Gastrocnemius medialis (tissue), 4 donors: ENCODE data around the gene TAGLN2. TPM values are rescaled to one million over a fixed set of nuclear protein-coding genes. Genes with fewer than 3 reads are reported as not detected.

ENCODE experiments used
- ATAC-seq, 2 donors: fragments of 150-250 bp; one replicate each; pipeline ENCODE4 v1.9.1; 2016
- DNase-seq, 2 donors: peaks; one replicate each; pipeline ENCODE4 v3.0.0-alpha.2; 2019
- H3K27ac ChIP-seq, 4 donors: fragments of 200-600 bp; sonication (generic); 1 replicate in 1 of 4; 2 replicates in 3 of 4; pipeline ENCODE4 v1.5.1; 2016 to 2018; ENCODE audit warnings: mild to moderate bottlenecking in 2 of 4, moderate library complexity in 1 of 4
- H3K27me3 ChIP-seq, 3 donors: fragments of 200-600 bp; sonication (generic) in 2 of 3; 1 replicate in 1 of 3; 2 replicates in 2 of 3; pipeline versions ENCODE4 v1.5.1 to v1.6.0; 2016 to 2019; ENCODE audit warnings: mild to moderate bottlenecking in 1 of 3, moderate library complexity in 1 of 3
- H3K36me3 ChIP-seq, 2 donors: fragments of 200-600 bp; sonication (generic) in 1 of 2; one replicate each; pipeline ENCODE4 v1.5.1; 2017 to 2018
- H3K4me1 ChIP-seq, 2 donors: fragments of 200-600 bp; sonication (generic) in 1 of 2; one replicate each; pipeline ENCODE4 v1.5.1; 2016 to 2017; ENCODE audit warnings: mild to moderate bottlenecking in 2 of 2
- H3K4me3 ChIP-seq, 4 donors: fragments of 200-600 bp; sonication (generic) in 3 of 4; 1 replicate in 1 of 4; 2 replicates in 3 of 4; pipeline ENCODE4 v1.5.1; 2016 to 2019; ENCODE audit warnings: mild to moderate bottlenecking in 2 of 4
- H3K9me3 ChIP-seq, 3 donors: fragments of 200-600 bp; sonication (generic) in 2 of 3; 1 replicate in 1 of 3; 2 replicates in 2 of 3; pipeline ENCODE4 v1.5.1; 2016 to 2019
- CTCF ChIP-seq, 5 experiments: fragments of 450-650 bp in 3 of 5; fragments of 200-600 bp in 2 of 5; sonication (generic) in 2 of 5; IDR thresholded peaks in 4 of 5; conservative IDR thresholded peaks in 1 of 5; 1 replicate in 4 of 5; 2 replicates in 1 of 5; pipeline ENCODE4 v1.5.1; 2016 to 2019; ENCODE audit warnings: antibody characterized with exemption in 5 of 5, mild to moderate bottlenecking in 3 of 5, moderate library complexity in 3 of 5
- POLR2A ChIP-seq, 2 donors: fragments of 450-650 bp; IDR thresholded peaks; one replicate each; pipeline ENCODE4 v1.6.1; 2017; ENCODE audit warnings: antibody characterized with exemption in 2 of 2, mild to moderate bottlenecking in 2 of 2, moderate library complexity in 2 of 2
- in situ Hi-C, 4 donors: fragments of 200-750 bp; cut with MboI; loops; one replicate each; pipeline versions ENCODE4 v1.15.0 to v1.8.0; 2017; ENCODE audit warnings: low sequenced_read_pairs in 4 of 4
- intact Hi-C: fragments of 100-400 bp; cut with DNase I; formaldehyde crosslinking; loops from one replicate; pipeline ENCODE4 v1.15.1; 2023; ENCODE audit warnings: low total_unique reads
- total RNA-seq, 4 donors: library from RNA; depleted of rRNA; stranded (reverse); fragments of >200 nt; gene quantifications; one replicate each; pipeline versions ENCODE4 v1.1.0 to v1.2.3, GENCODE V29; 2016

TAGLN2 gene
- total RNA-seq, 4 donors from 2014 or later, result 28.8 to 48.2 (median 37.5) TPM

GRCh38 chr1:159922511-159923202 lies 2.6 kb downstream of the TAGLN2 start:
- H3K4me1 ChIP-seq, result peaks cover 26 to 32% of the 10 kb centered on the region in 2 donors
- peaks cover 16 to 24% (median 19%) of the 10 kb centered on the region in 3 donors for H3K27me3 ChIP-seq
- H3K9me3 ChIP-seq, result no peaks in the 10 kb centered on the region
- peak in 1 of 2 donors; percentile 32 for DNase-seq
- TF ChIP-seq CTCF (IDR thresholded peaks at IDR 0.05 in 4 of 5, conservative IDR thresholded peaks at IDR 0.05 in 1 of 5) (no peak), POLR2A (IDR thresholded peaks at IDR 0.05) (no peak)
- in situ Hi-C loops, result no loop called here
- H3K27ac ChIP-seq, result peak overlapping the region; percentile 84 to 94 (median 91)
- peak in 1 of 2 donors; percentile 6 for ATAC-seq
- H3K36me3 ChIP-seq, result peaks cover 0 to 11% of the 10 kb centered on the region in 2 donors
- H3K4me3 ChIP-seq, result peak overlapping the region; percentile 74 to 77 (median 76)
- intact Hi-C loops, result loop anchor here (10.0 kb wide), 1 partner anchor 68 kb away; no protein-coding TSS in a partner anchor

GRCh38 chr1:159921700-159922504 lies 3.4 kb downstream of the TAGLN2 start:
- Histone ChIP-seq H3K27me3 (peaks cover 16 to 24% (median 19%) of the 10 kb centered on the region in 3 donors), H3K27ac (peak overlapping the region; percentile 84 to 94 (median 91)), H3K4me3 (peak overlapping the region; percentile 74 to 77 (median 76)), H3K4me1 (peaks cover 26 to 32% of the 10 kb centered on the region in 2 donors), H3K9me3 (no peaks in the 10 kb centered on the region), H3K36me3 (peaks cover 0 to 14% of the 10 kb centered on the region in 2 donors)
- in situ Hi-C loops (no loop called here), intact Hi-C loops (loop anchor here (10.0 kb wide), 1 partner anchor 67 kb away; no protein-coding TSS in a partner anchor)
- TF ChIP-seq CTCF (IDR thresholded peaks at IDR 0.05 in 4 of 5, conservative IDR thresholded peaks at IDR 0.05 in 1 of 5) (no peak), POLR2A (IDR thresholded peaks at IDR 0.05) (no peak)
- no peak for ATAC-seq
- no peak for DNase-seq

- ATAC-seq, result no peak
- intact Hi-C loops (loop anchor here (10.0 kb wide), 1 partner anchor 66 kb away; no protein-coding TSS in a partner anchor), in situ Hi-C loops (no loop called here)
- Histone ChIP-seq H3K36me3 (peaks cover 0 to 14% of the 10 kb centered on the region in 2 donors), H3K27me3 (peaks cover 14 to 19% (median 18%) of the 10 kb centered on the region in 3 donors), H3K4me1 (peaks cover 26 to 33% of the 10 kb centered on the region in 2 donors), H3K27ac (peak overlapping the region; percentile 84 to 94 (median 91)), H3K4me3 (no peak overlapping the region), H3K9me3 (no peaks in the 10 kb centered on the region)
- no peak for TF ChIP-seq CTCF (IDR thresholded peaks at IDR 0.05 in 4 of 5, conservative IDR thresholded peaks at IDR 0.05 in 1 of 5)
- no peak for TF ChIP-seq POLR2A (IDR thresholded peaks at IDR 0.05)
- DNase-seq, result no peak
Measured at GRCh38 chr1:159921251-159921650, 4.1 kb downstream of the TAGLN2 start.

GRCh38 chr1:159920651-159921050 lies 4.7 kb downstream of the TAGLN2 start:
- H3K36me3 ChIP-seq, result peaks cover 0 to 14% of the 10 kb centered on the region in 2 donors
- peak overlapping the region in 3 of 4 donors; percentile 22 to 94 (median 91) for H3K27ac ChIP-seq
- no peaks in the 10 kb centered on the region for H3K9me3 ChIP-seq
- DNase-seq, result no peak
- H3K27me3 ChIP-seq, result peaks cover 10 to 14% (median 12%) of the 10 kb centered on the region in 3 donors
- H3K4me3 ChIP-seq, result no peak overlapping the region
- peaks cover 26 to 37% of the 10 kb centered on the region in 2 donors for H3K4me1 ChIP-seq
- intact Hi-C loops (loop anchor here (10.0 kb wide), 1 partner anchor 66 kb away; no protein-coding TSS in a partner anchor), in situ Hi-C loops (no loop called here)
- TF ChIP-seq CTCF (IDR thresholded peaks at IDR 0.05 in 4 of 5, conservative IDR thresholded peaks at IDR 0.05 in 1 of 5) (no peak), POLR2A (IDR thresholded peaks at IDR 0.05) (no peak)
- no peak for ATAC-seq
